Brain microvascular endothelial cell (primary cell): ENCODE measurements around the gene ETNPPL.
"Not testable (repeated sequence)": the region's sequence is repeated elsewhere in the genome, so short reads cannot be mapped to it uniquely, and the experiment has no call there.

Source experiments
- DNase-seq: peaks from one replicate; pipeline ENCODE4 v3.0.0-alpha.2; 2020
- H3K27ac ChIP-seq: fragments of 250-450 bp; sonication (Bioruptor Pico); 2 replicates; pipeline ENCODE4 v1.5.1; 2020; ENCODE audit warnings: mild to moderate bottlenecking, moderate library complexity
- H3K27me3 ChIP-seq: fragments of 250-450 bp; sonication (Bioruptor Pico); replicated peaks from 2 replicates; pipeline ENCODE4 v1.5.1; 2020; ENCODE audit warnings: mild to moderate bottlenecking
- H3K36me3 ChIP-seq: fragments of 250-450 bp; sonication (Bioruptor Pico); replicated peaks from 2 replicates; pipeline ENCODE4 v1.5.1; 2020; ENCODE audit warnings: mild to moderate bottlenecking
- H3K4me3 ChIP-seq: 2 replicates; pipeline ENCODE4 v1.5.1; 2011; ENCODE audit warnings: low read depth, mild to moderate bottlenecking, control low read depth, low read length, moderate library complexity
- in situ Hi-C: cut with HindIII; loops from 2 replicates; pipeline ENCODE4 v1.10.0; 2017; ENCODE audit warnings: low sequenced_read_pairs, low pct_ligation_motif_present
- TF ChIP-seq, protein P1 (sequence below): IDR thresholded peaks from 2 replicates; pipeline ENCODE4 v1.5.1; 2011; ENCODE audit warnings: low read depth, mild to moderate bottlenecking, moderate library complexity, low read length, control low read depth, inconsistent platforms; ENCODE audit errors: missing control alignments

The ETNPPL gene

DNA sequence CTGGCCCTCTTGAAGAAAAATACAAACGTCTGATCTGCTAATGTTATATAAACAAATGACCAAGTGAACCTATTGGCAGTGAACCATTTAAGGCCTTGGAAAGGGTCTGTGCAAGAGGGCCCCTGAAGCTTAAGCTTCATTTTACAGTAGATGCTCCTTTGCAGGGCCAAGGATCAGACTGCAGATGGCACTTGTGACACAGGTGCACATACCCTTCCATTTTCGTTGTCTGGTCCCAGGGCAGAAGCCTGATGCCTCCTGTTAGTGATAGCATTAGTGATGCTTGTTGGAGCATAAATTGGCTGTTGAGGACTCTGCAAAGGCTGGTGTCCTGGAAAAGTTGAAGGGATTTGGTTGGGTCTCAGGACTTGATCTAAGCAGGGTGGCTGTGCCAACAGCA is 46.5 kb downstream of the ETNPPL start:
- H3K27me3 ChIP-seq: no peaks in the 10 kb centered on the region
- H3K36me3 ChIP-seq: no peaks in the 10 kb centered on the region
- in situ Hi-C loops: no loop called here

DNA sequence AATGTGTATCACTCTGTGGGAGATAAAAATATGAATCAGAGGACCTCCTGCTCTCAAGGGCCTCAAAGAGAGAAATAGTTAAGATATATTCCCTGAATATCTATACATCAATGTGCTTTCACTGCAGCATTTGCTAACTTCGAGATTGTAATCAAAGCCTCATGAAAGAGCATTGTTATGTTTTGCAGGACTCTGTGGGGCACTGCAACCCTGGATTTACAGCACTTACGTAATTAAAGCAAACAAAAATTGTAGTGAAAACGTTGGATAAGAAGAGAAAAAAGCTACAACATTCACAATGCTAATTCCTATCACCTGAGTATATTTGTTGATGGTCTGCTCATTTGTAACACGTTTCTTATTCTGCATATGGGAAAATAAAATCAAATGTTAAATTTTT is 48.0 kb downstream of the ETNPPL start:
- no peaks in the 10 kb centered on the region for H3K27me3 ChIP-seq
- TF ChIP-seq, protein P1, sequence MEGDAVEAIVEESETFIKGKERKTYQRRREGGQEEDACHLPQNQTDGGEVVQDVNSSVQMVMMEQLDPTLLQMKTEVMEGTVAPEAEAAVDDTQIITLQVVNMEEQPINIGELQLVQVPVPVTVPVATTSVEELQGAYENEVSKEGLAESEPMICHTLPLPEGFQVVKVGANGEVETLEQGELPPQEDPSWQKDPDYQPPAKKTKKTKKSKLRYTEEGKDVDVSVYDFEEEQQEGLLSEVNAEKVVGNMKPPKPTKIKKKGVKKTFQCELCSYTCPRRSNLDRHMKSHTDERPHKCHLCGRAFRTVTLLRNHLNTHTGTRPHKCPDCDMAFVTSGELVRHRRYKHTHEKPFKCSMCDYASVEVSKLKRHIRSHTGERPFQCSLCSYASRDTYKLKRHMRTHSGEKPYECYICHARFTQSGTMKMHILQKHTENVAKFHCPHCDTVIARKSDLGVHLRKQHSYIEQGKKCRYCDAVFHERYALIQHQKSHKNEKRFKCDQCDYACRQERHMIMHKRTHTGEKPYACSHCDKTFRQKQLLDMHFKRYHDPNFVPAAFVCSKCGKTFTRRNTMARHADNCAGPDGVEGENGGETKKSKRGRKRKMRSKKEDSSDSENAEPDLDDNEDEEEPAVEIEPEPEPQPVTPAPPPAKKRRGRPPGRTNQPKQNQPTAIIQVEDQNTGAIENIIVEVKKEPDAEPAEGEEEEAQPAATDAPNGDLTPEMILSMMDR: no peak
- no peaks in the 10 kb centered on the region for H3K36me3 ChIP-seq
- in situ Hi-C loops: no loop called here
- no peak overlapping the region for H3K4me3 ChIP-seq
- no peak for DNase-seq
- H3K27ac ChIP-seq: no peak overlapping the region

More for the DNA sequence above, 46.5 kb downstream of the ETNPPL start:
- no peak overlapping the region for H3K4me3 ChIP-seq
- DNase-seq: no peak
- no peak overlapping the region for H3K27ac ChIP-seq
- TF ChIP-seq, protein P1: no peak

DNA sequence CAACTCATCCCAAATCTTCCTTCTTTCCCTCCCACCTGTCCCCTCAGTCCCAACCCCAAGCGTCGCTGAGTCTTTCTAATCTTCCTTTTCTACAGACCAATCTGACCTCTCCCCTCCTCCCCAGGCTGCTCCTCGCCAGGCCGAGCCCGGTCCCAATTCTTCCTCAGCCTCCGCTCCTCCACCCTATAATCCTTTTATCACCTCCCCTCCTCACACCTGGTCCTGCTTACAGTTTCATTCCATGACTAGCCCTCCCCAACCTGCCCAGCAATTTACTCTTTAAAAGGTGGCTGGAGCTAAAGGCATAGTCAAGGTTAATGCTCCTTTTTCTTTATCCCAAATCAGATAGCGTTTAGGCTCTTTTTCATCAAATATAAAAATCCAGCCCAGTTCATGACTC is 52.3 kb downstream of the ETNPPL start:
- H3K4me3 ChIP-seq, H3K27ac ChIP-seq, DNase-seq, H3K36me3 ChIP-seq, in situ Hi-C loops, H3K27me3 ChIP-seq: not testable (repeated sequence)

DNA sequence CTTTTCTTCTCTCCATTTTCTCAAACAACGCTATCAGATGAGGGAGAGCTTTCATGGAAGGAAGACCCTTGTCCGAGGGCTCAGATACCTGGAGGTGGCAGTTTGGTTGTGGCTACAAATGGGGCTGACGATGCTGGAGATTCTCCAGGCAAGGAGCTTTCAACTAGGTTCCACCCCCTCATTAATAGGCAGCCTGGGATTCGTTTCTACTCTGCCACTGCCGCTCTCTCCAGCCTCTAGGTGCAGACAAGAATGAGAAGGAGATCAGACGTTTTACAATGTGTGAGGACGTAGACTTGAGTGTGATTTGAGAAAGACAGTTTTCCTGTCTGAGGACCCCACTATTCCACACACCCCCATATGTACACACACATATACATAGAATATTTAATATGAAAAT is 53.1 kb downstream of the ETNPPL start:
- Histone ChIP-seq H3K36me3 (no peaks in the 10 kb centered on the region), H3K4me3 (no peak overlapping the region), H3K27ac (no peak overlapping the region), H3K27me3 (no peaks in the 10 kb centered on the region)
- TF ChIP-seq, protein P1: no peak
- in situ Hi-C loops: no loop called here
- DNase-seq: no peak

DNA sequence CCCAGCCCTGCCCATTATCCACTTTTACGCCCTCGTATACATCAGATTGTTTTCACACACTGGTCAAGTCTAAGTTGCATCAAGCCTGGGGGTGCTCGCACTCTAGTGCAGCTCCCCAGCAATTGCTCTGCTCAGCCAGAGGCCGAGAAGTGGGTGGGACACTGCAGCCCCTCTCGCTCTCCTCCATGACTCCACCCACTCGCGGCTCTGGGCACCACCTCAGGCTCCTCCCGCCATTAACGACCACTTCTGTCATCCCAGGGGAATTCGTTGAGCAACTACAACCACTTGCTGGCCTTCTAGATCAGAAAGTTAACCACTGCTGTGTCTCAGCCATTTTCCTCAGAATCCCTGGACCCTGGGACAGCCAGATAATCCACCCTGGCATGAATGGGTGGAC is 53.6 kb downstream of the ETNPPL start:
- no peak overlapping the region for H3K27ac ChIP-seq
- in situ Hi-C loops: no loop called here
- H3K36me3 ChIP-seq: no peaks in the 10 kb centered on the region
- TF ChIP-seq, protein P1: no peak
- H3K4me3 ChIP-seq: no peak overlapping the region
- H3K27me3 ChIP-seq: no peaks in the 10 kb centered on the region
- DNase-seq: no peak

DNA sequence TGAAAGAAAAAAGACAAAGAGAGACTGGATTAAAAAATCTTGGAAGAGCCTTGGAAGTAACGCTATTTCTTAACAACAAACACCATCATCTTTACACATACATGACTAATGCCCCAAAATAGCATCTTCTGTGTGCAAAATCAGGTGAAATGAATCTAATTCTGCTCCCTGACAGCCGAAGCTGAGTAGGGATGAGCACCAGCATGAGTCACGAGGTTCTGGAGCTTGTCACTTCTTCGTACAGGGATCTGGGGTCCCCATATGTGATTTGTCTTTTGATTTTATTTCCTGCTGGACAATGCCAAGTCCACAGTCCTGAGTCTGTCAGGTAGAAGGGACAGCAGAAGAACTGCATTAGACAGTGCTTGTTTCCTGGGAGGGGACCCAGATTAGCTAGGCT is 56.6 kb downstream of the ETNPPL start:
- TF ChIP-seq, protein P1: no peak
- H3K4me3 ChIP-seq: no peak overlapping the region
- in situ Hi-C loops: no loop called here
- no peak overlapping the region for H3K27ac ChIP-seq
- no peak for DNase-seq
- H3K36me3 ChIP-seq: no peaks in the 10 kb centered on the region
- H3K27me3 ChIP-seq: no peaks in the 10 kb centered on the region
